Progenitor cell of endocrine pancreas (in vitro differentiated cells): ENCODE data around the gene ZGPAT. TPM values are rescaled to one million over a fixed set of nuclear protein-coding genes. Genes with fewer than 3 reads are reported as not detected.
A peak's percentile ranks its signal among the peaks of the same experiment; 100 is the strongest.

ENCODE experiments used
- DNase-seq: peaks from one replicate; pipeline ENCODE4 v3.0.0; 2021; ENCODE audit warnings: low spot score; ENCODE audit not compliant: unreplicated experiment
- H3K27ac Mint-ChIP-seq: 2 replicates; pipeline ENCODE4 v1.8.0; 2021; ENCODE audit warnings: mild to moderate bottlenecking, moderate library complexity, mixed read lengths
- H3K27me3 Mint-ChIP-seq: 2 replicates; pipeline ENCODE4 v1.8.0; 2021; ENCODE audit warnings: mixed read lengths
- H3K36me3 Mint-ChIP-seq: 2 replicates; pipeline ENCODE4 v1.8.0; 2022; ENCODE audit warnings: mixed read lengths; ENCODE audit not compliant: insufficient read depth
- H3K4me1 Mint-ChIP-seq: 2 replicates; pipeline ENCODE4 v1.8.0; 2021; ENCODE audit warnings: low read depth, mixed read lengths
- H3K4me3 Mint-ChIP-seq: 2 replicates; pipeline ENCODE4 v1.8.0; 2021; ENCODE audit warnings: low read depth, mild to moderate bottlenecking, moderate library complexity, mixed read lengths
- H3K9me3 Mint-ChIP-seq: 2 replicates; pipeline ENCODE4 v1.8.0; 2021; ENCODE audit warnings: low read depth, mixed read lengths
- total RNA-seq: library from RNA; stranded (reverse); gene quantifications from 2 replicates; pipeline ENCODE4 v1.2.1, GENCODE V29; 2021
- TF ChIP-seq, protein P1 (sequence below): fragments of 200-600 bp; sonication (generic); IDR thresholded peaks from one replicate; pipeline ENCODE4 v1.5.0; 2021; ENCODE audit warnings: antibody characterized with exemption, mild to moderate bottlenecking; ENCODE audit not compliant: unreplicated experiment

The ZGPAT gene
- total RNA-seq, 1 donor from 2014 or later: 38.5 TPM

- no peaks in the 10 kb centered on the region for H3K27me3 Mint-ChIP-seq
- H3K4me1 Mint-ChIP-seq: no peaks in the 10 kb centered on the region
- H3K27ac Mint-ChIP-seq: peak overlapping the region; percentile 52
- H3K4me3 Mint-ChIP-seq: no peak overlapping the region
- peaks cover 2% of the 10 kb centered on the region for H3K36me3 Mint-ChIP-seq
- TF ChIP-seq, protein P1, sequence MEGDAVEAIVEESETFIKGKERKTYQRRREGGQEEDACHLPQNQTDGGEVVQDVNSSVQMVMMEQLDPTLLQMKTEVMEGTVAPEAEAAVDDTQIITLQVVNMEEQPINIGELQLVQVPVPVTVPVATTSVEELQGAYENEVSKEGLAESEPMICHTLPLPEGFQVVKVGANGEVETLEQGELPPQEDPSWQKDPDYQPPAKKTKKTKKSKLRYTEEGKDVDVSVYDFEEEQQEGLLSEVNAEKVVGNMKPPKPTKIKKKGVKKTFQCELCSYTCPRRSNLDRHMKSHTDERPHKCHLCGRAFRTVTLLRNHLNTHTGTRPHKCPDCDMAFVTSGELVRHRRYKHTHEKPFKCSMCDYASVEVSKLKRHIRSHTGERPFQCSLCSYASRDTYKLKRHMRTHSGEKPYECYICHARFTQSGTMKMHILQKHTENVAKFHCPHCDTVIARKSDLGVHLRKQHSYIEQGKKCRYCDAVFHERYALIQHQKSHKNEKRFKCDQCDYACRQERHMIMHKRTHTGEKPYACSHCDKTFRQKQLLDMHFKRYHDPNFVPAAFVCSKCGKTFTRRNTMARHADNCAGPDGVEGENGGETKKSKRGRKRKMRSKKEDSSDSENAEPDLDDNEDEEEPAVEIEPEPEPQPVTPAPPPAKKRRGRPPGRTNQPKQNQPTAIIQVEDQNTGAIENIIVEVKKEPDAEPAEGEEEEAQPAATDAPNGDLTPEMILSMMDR: no peak
- no peaks in the 10 kb centered on the region for H3K9me3 Mint-ChIP-seq
- DNase-seq: no peak
Measured at GRCh38 chr20:63692436-63693082, 15.3 kb upstream of the ZGPAT start.

GRCh38 chr20:63693083-63693732, 14.6 kb upstream of the ZGPAT start:
- Mint-ChIP-seq H3K36me3 (peaks cover 2% of the 10 kb centered on the region), H3K9me3 (no peaks in the 10 kb centered on the region), H3K4me3 (no peak overlapping the region), H3K27ac (peak overlapping the region; percentile 52), H3K4me1 (no peaks in the 10 kb centered on the region), H3K27me3 (no peaks in the 10 kb centered on the region)
- TF ChIP-seq, protein P1: no peak
- no peak for DNase-seq

DNA sequence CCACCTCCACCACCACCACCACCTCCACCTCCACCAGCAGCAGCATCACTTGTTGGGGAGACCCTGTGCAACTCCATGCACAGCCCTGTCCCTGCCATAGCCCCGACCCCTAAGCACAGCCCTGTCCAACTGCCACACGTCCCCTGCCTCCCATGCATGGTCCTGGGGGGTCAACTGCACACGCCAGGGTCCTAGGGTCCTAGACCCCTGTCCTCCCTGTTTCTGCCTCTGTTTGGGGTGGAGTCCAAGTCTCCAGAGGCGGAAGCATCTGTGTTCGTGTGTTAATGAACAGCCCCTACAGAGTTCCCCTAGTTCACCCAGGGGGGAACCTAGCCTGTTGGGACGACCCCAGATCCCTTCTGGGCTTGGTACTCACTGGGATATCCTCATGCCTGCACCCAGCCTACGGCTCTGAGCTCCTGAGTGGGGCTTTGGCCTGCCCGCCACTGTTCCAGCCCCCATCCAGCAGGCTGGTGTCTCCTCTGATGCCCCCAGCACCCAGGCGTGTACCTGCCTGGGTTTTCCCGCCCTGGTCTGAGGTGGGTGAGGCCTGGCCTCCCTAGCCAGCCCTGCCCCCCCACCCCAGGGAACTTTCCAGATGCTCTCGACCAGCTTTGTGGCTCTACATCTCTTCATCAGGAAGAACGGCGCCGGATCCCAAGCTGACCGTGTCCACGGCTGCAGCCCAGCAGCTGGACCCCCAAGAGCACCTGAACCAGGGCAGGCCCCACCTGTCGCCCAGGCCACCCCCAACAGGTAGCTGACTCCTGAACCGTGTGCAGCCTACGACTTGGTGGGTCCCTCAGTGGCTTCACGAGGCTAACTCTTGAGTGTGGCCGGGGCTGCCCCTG, 13.9 kb upstream of the ZGPAT start:
- Mint-ChIP-seq H3K9me3 (no peaks in the 10 kb centered on the region), H3K4me1 (no peaks in the 10 kb centered on the region), H3K27me3 (no peaks in the 10 kb centered on the region), H3K27ac (peak overlapping the region; percentile 86), H3K36me3 (peaks cover 2% of the 10 kb centered on the region), H3K4me3 (no peak overlapping the region)
- DNase-seq: no peak
- TF ChIP-seq, protein P1: no peak

DNA sequence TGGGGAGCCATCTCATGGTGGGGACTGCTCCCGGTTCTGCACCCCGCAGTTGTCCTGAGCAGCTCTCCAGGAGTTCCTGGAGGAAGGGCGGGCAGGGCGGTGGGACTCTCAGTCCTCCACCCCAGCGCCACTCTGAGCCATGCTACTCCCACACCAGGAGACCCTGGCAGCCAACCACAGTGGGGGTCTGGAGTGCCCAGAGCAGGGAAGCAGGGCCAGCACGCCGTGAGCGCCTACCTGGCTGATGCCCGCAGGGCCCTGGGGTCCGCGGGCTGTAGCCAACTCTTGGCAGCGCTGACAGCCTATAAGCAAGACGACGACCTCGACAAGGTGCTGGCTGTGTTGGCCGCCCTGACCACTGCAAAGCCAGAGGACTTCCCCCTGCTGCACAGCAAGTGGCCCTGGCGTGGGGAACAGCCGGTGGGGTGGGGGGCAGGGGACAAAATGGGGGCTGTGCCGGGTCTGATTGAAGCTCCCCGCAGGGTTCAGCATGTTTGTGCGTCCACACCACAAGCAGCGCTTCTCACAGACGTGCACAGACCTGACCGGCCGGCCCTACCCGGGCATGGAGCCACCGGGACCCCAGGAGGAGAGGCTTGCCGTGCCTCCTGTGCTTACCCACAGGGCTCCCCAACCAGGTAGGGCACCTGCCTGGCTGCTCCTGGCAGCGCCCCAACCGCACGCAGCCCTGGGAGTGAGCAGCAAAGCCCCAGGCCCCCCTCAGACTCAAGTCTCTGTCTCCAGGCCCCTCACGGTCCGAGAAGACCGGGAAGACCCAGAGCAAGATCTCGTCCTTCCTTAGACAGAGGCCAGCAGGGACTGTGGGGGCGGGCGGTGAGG, 13.0 kb upstream of the ZGPAT start:
- TF ChIP-seq, protein P1: no peak

More for the DNA sequence above, 13.0 kb upstream of the ZGPAT start:
- Mint-ChIP-seq H3K27me3 (no peaks in the 10 kb centered on the region), H3K27ac (no peak overlapping the region), H3K9me3 (no peaks in the 10 kb centered on the region), H3K36me3 (peaks cover 2% of the 10 kb centered on the region), H3K4me1 (no peaks in the 10 kb centered on the region), H3K4me3 (no peak overlapping the region)
- no peak for DNase-seq
